B cell (primary cell): ENCODE measurements around the gene PTPRN2. TPM values are rescaled to one million over a fixed set of nuclear protein-coding genes. Genes with fewer than 3 reads are reported as not detected.

Experiments used
- ATAC-seq: fragments of 200-7000 bp; cut with Tn5 transposase; one replicate; pipeline ENCODE4 v1.10.0; 2021; ENCODE audit warnings: low read depth, mild to moderate bottlenecking, moderate number of reproducible peaks, moderate library complexity
- CTCF ChIA-PET: fragments of 350-600 bp; sonication (Branson Sonifier 250); formaldehyde crosslinking; loops from one replicate; lab custom pipeline; 2021; ENCODE audit warnings: antibody characterized with exemption, inconsistent platforms; lab: Charles Lee
- POLR2A ChIA-PET: fragments of 350-600 bp; sonication (Branson Sonifier 250); formaldehyde crosslinking; loops from one replicate; lab custom pipeline; 2021; ENCODE audit warnings: antibody characterized with exemption; lab: Charles Lee
- DNase-seq: peaks from one replicate; pipeline ENCODE4 v3.0.0; 2013
- H2AFZ ChIP-seq: 2 replicates; pipeline ENCODE4 v1.6.1; 2012; ENCODE audit warnings: mild to moderate bottlenecking, low read depth, low read length; ENCODE audit not compliant: insufficient read depth, poor library complexity, severe bottlenecking
- H3K27ac ChIP-seq, 2 donors: 1 replicate in 1 of 2; 2 replicates in 1 of 2; pipeline ENCODE4 v1.5.1; 2012 to 2013; ENCODE audit warnings: low read length in 2 of 2, mild to moderate bottlenecking in 2 of 2, moderate library complexity in 1 of 2
- H3K27me3 ChIP-seq, 4 experiments: fragments of 200-600 bp in 1 of 4; sonication (generic) in 1 of 4; replicated peaks in 1 of 4; 1 replicate in 2 of 4; 2 replicates in 2 of 4; pipeline versions ENCODE4 v1.6.1 to v1.7.0; 2013 to 2016; ENCODE audit warnings: low read length in 3 of 4, mild to moderate bottlenecking in 2 of 4, mixed read lengths in 1 of 4, moderate library complexity in 1 of 4; ENCODE audit not compliant: insufficient read depth in 4 of 4, control insufficient read depth in 3 of 4; ENCODE audit errors: control extremely low read depth in 1 of 4
- H3K36me3 ChIP-seq, 2 experiments: replicated peaks in 1 of 2; 1 replicate in 1 of 2; 2 replicates in 1 of 2; pipeline versions ENCODE4 v1.6.1 to v1.7.1; 2013; ENCODE audit warnings: low read length in 1 of 2; ENCODE audit not compliant: insufficient read depth in 2 of 2, control insufficient read depth in 1 of 2; ENCODE audit errors: control extremely low read depth in 1 of 2, extremely low read depth in 1 of 2
- H3K4me1 ChIP-seq, 2 donors: fragments of 200-600 bp in 1 of 2; sonication (generic) in 1 of 2; 1 replicate in 1 of 2; 2 replicates in 1 of 2; pipeline versions ENCODE4 v1.5.1 to v1.6.1; 2013 to 2017; ENCODE audit warnings: low read length in 2 of 2; ENCODE audit not compliant: control insufficient read depth in 2 of 2, insufficient read depth in 2 of 2
- H3K4me2 ChIP-seq: replicated peaks from 2 replicates; pipeline ENCODE3; 2012; ENCODE audit warnings: mild to moderate bottlenecking, low read depth, low read length; ENCODE audit not compliant: poor library complexity, severe bottlenecking
- H3K4me3 ChIP-seq, 5 experiments: fragments of 200-600 bp in 1 of 5; sonication (generic) in 1 of 5; 1 replicate in 3 of 5; 2 replicates in 2 of 5; pipeline versions ENCODE4 v1.5.1 to v1.7.0; 2011 to 2016; ENCODE audit warnings: low read length in 4 of 5, mild to moderate bottlenecking in 4 of 5, low read depth in 2 of 5, control low read depth in 1 of 5, moderate library complexity in 1 of 5; ENCODE audit not compliant: insufficient read depth in 1 of 5; ENCODE audit errors: control extremely low read depth in 1 of 5, extremely low read depth in 1 of 5
- H3K79me2 ChIP-seq: fragments of 200-600 bp; sonication (generic); one replicate; pipeline ENCODE4 v1.6.0; 2016; ENCODE audit warnings: low read length; ENCODE audit not compliant: control insufficient read depth, insufficient read depth
- H3K9ac ChIP-seq: fragments of 200-600 bp; sonication (generic); 2 replicates; pipeline ENCODE4 v1.6.1; 2017; ENCODE audit warnings: mild to moderate bottlenecking, low read length, moderate library complexity
- H3K9me3 ChIP-seq, 3 donors: one replicate each; pipeline versions ENCODE4 v1.6.1 to v1.7.1; 2013; ENCODE audit warnings: low read length in 2 of 3; ENCODE audit not compliant: control insufficient read depth in 2 of 3, insufficient read depth in 1 of 3; ENCODE audit errors: control extremely low read depth in 1 of 3
- H4K20me1 ChIP-seq: 2 replicates; pipeline ENCODE4 v1.6.0; 2012; ENCODE audit warnings: mild to moderate bottlenecking, low read length; ENCODE audit not compliant: insufficient read depth, control insufficient read depth, poor library complexity, severe bottlenecking
- H3K27ac Mint-ChIP-seq: one replicate; pipeline ENCODE4 v1.8.0; 2021; ENCODE audit warnings: mixed read lengths
- H3K27me3 Mint-ChIP-seq: one replicate; pipeline ENCODE4 v1.8.0; 2021; ENCODE audit warnings: mixed read lengths
- H3K4me1 Mint-ChIP-seq: one replicate; pipeline ENCODE4 v1.8.0; 2021; ENCODE audit warnings: mixed read lengths
- H3K4me3 Mint-ChIP-seq: one replicate; pipeline ENCODE4 v1.8.0; 2021; ENCODE audit warnings: mixed read lengths
- H3K9me3 Mint-ChIP-seq: one replicate; pipeline ENCODE4 v1.8.0; 2022; ENCODE audit warnings: mixed read lengths; ENCODE audit not compliant: insufficient read depth
- CTCF ChIP-seq: fragments of 200-600 bp; IDR thresholded peaks from one replicate; pipeline ENCODE4 v1.8.0; 2022; ENCODE audit warnings: antibody characterized with exemption, mild to moderate bottlenecking
- EZH2 ChIP-seq: IDR thresholded peaks from 2 replicates; pipeline ENCODE4 v1.6.1; 2012; ENCODE audit warnings: borderline replicate concordance, low read depth, mild to moderate bottlenecking, moderate library complexity, low read length; ENCODE audit not compliant: insufficient read depth, poor library complexity, severe bottlenecking
- WGBS: methylation state at CpG from one replicate; pipeline ENCODE4 v1.1.5; 2013; ENCODE audit warnings: missing lambda C conversion rate; ENCODE audit not compliant: insufficient coverage; 5-methylcytosine and 5-hydroxymethylcytosine counted together
- intact Hi-C: fragments of 100-400 bp; cut with micrococcal nuclease; formaldehyde crosslinking; loops from one replicate; pipeline ENCODE4 v1.10.0; 2022
- polyA plus RNA-seq: library from polyadenylated mRNA; depleted of rRNA; stranded (reverse); fragments of >200 nt; gene quantifications from 2 replicates; pipeline ENCODE4 v1.2.3, GENCODE V29; 2012
- total RNA-seq, 2 donors: library from RNA; stranded (reverse); fragments of 120-200 nt in 1 of 2; gene quantifications; 1 replicate in 1 of 2; 2 replicates in 1 of 2; pipeline versions ENCODE4 v1.2.3 to v1.2.4, GENCODE V29; 2013 to 2022

The PTPRN2 gene
- total and polyA plus RNA-seq, 2 donors (not counting 1 experiment from before 2014, with no cell fraction given), result 2.0 to 5.0 TPM

GRCh38 chr7:157900011-157900410 is 687.6 kb downstream of the PTPRN2 start:
- intact Hi-C loops, result no loop called here

More at GRCh38 chr7:157900011-157900410, 687.6 kb downstream of the PTPRN2 start:
- H3K79me2 ChIP-seq, result no peaks in the 10 kb centered on the region
- H2AFZ ChIP-seq, result no peak overlapping the region
- no peak overlapping the region for H3K4me3 Mint-ChIP-seq
- ATAC-seq (no peak), DNase-seq (no peak)
- CTCF ChIA-PET, result no interaction called here
- H3K4me3 ChIP-seq, result no peak overlapping the region
- H3K36me3 ChIP-seq, result no peaks in the 10 kb centered on the region
- no peaks in the 10 kb centered on the region for H3K9me3 Mint-ChIP-seq
- H3K27ac Mint-ChIP-seq, result no peak overlapping the region
- no peaks in the 10 kb centered on the region for H3K27me3 ChIP-seq
- no peaks in the 10 kb centered on the region for H3K27me3 Mint-ChIP-seq
- no peak overlapping the region for H3K4me2 ChIP-seq
- POLR2A ChIA-PET, result no interaction called here
- H3K4me1 Mint-ChIP-seq, result no peaks in the 10 kb centered on the region
- no peaks in the 10 kb centered on the region for H4K20me1 ChIP-seq
- peaks cover 0 to 33% (median 0%) of the 10 kb centered on the region in 3 donors for H3K9me3 ChIP-seq
- TF ChIP-seq EZH2 (no peak), CTCF (no peak)
- no peaks in the 10 kb centered on the region for H3K4me1 ChIP-seq
- H3K9ac ChIP-seq, result no peak overlapping the region
- H3K27ac ChIP-seq, result no peak overlapping the region
- WGBS, result 93% methylated on average over 11 of the region's 11 CpGs
